ENCODE data around the gene TMEM53. TPM values are rescaled to one million over a fixed set of nuclear protein-coding genes. Genes with fewer than 3 reads are reported as not detected.

TMEM53 gene
- total RNA-seq, 1 donor from 2014 or later = 6.3 TPM

DNA sequence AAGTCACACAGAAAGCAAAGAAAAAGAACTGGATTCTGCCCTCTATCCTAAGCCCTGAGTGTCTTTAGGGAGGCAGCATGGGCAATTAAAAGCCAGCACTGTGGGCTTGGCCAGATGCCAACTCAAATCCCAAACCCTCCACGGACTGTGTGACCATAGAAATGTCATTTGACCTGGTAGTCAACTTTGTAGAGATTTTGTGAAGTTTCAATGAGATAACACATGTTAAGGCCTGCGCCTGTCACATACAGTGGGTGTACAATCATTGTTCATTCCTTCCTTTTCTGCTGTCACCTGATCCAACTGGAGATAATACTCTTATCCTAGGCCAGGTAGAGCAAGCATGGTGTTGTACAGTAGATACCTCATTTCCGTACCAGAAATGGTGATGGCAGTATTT lies 54.2 kb downstream of the TMEM53 start:
- TF ChIP-seq, protein P1, sequence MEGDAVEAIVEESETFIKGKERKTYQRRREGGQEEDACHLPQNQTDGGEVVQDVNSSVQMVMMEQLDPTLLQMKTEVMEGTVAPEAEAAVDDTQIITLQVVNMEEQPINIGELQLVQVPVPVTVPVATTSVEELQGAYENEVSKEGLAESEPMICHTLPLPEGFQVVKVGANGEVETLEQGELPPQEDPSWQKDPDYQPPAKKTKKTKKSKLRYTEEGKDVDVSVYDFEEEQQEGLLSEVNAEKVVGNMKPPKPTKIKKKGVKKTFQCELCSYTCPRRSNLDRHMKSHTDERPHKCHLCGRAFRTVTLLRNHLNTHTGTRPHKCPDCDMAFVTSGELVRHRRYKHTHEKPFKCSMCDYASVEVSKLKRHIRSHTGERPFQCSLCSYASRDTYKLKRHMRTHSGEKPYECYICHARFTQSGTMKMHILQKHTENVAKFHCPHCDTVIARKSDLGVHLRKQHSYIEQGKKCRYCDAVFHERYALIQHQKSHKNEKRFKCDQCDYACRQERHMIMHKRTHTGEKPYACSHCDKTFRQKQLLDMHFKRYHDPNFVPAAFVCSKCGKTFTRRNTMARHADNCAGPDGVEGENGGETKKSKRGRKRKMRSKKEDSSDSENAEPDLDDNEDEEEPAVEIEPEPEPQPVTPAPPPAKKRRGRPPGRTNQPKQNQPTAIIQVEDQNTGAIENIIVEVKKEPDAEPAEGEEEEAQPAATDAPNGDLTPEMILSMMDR (conservative IDR thresholded peaks at IDR 0.05; ENCODE audit: low read depth, low read length) = no peak
- no peak overlapping the region for H3K4me3 ChIP-seq (ENCODE audit: low read depth, low read length)
- DNase-seq (ENCODE audit: low read depth) = no peak

DNA sequence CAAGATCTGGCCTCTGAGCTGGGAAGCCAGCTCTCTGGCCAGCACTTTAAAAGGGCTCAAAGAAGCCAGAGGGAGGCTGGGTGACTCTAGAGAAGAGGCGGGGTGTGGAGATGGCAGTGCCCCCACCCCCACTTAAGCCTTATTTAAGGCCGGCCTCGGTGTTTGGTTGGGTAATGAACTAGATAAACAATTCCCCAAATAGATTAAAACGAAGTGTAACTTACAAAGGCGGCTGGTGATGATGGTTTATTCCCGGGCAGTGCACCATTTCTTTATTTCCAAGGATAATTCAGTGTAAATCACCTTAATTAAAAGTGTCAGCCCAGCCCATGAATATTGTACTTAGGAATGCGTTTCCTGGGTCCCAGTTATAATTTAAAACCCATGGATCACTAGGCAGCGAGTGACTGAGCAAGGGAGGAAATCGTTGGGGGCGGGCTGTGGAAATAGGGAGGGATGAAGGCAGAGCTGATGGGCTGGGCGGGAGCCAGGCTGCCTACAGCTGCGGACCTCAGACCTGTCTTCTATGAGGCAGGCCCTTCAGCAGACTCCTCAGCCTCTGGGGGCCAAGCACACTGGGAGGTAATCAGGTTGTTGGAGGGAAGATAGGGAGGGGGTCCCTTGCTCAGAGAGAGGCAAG lies 54.9 kb downstream of the TMEM53 start:
- H3K4me3 ChIP-seq (ENCODE audit: low read depth, low read length) = peak overlapping the region; percentile 28
- DNase-seq (ENCODE audit: low read depth) = no peak

DNA sequence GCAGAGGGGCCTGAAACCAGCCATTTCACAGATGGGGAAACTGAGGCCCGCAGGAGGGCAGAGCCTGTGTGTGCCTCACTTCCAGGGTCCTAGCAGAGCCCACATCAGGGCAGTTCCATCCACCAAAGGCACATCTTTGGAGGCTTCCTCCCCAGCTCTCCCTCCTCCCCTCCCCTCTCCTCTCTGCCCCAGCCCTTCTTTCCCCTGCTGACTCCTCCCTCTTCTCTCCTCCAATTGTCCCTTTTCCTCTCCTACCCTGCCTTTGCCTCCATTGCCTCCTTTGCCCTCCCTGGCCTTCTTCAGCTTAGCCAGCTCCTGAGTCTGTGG lies 56.6 kb downstream of the TMEM53 start:
- H3K4me3 ChIP-seq (ENCODE audit: low read depth, low read length) = peak overlapping the region; percentile 63
- no peak for DNase-seq (ENCODE audit: low read depth)
- TF ChIP-seq, protein P1 (conservative IDR thresholded peaks at IDR 0.05; ENCODE audit: low read depth, low read length) = no peak

More for the DNA sequence above, 54.9 kb downstream of the TMEM53 start:
- TF ChIP-seq, protein P1 (conservative IDR thresholded peaks at IDR 0.05; ENCODE audit: low read depth, low read length) = no peak

DNA sequence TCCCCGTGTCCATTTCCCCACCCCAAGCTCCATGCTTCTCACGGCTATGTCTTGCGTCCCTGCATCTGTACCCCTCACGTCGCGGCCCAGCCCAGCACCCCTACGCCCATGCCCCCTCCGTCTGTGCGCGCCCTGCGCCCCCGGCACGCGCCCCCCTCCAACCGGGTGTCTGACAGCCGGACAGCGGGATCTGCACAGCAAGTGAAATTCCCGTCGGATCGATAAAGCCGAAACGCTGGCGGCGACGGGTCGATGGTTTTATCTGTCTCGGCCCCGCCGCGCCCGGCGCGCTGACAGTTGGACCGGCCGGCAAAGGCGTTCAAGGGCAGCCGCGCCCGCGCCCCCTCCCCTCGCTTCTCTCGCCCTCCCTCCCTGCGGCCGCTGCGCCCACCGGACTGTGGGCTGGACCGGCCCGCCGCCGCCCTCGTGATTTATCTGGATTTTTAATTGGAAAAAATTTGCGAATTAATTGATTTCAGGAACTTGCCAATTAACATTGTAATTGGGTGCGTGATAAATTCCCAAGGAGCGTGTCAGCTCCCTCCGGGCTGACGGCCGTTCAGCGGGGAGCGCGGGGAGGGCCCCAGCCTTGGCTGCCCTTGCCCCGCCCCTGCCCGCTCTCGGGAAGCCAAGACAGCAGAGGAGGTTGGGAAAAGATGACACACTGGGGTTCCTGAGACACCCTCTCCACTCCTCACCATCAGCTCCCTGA lies 57.1 kb downstream of the TMEM53 start:
- peak overlapping the region; percentile 63 for H3K4me3 ChIP-seq (ENCODE audit: low read depth, low read length)
- DNase-seq (ENCODE audit: low read depth) = no peak
- TF ChIP-seq, protein P1 (conservative IDR thresholded peaks at IDR 0.05; ENCODE audit: low read depth, low read length) = no peak

DNA sequence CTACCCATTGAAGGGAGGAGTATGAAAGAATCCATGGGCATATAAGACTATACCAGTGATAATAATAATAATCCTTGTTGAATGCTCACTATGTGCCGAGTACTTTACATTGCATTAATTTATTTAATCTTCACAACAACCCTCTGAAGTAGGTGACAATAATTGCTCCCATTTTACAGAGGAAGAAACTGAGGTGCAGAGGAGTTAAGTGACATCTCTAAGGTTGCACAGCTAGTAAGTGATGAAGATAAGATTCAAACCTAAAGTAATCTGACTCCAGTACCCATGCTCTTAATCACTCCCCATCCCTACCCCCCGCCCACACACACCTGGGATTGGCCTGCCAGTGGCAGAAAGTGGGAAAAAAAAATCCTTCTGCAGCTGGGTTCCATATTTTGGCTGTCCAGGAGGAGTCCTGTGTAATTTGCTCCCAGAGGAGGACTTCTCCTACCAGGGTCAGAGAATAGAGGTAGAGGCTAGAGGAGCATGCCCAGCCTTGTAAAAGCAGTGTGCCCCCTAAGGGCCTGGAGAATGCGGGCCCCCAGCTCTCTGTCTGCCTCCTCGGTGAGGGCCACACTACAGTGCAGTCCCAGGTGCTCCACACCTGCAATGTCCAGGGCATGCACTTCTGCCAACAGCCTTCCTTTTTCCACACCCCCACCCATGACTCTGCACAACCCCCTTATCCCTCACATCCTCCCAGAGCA lies 57.8 kb downstream of the TMEM53 start:
- H3K4me3 ChIP-seq (ENCODE audit: low read depth, low read length) = peak overlapping the region; percentile 63
- TF ChIP-seq, protein P1 (conservative IDR thresholded peaks at IDR 0.05; ENCODE audit: low read depth, low read length) = no peak
- no peak for DNase-seq (ENCODE audit: low read depth)

DNA sequence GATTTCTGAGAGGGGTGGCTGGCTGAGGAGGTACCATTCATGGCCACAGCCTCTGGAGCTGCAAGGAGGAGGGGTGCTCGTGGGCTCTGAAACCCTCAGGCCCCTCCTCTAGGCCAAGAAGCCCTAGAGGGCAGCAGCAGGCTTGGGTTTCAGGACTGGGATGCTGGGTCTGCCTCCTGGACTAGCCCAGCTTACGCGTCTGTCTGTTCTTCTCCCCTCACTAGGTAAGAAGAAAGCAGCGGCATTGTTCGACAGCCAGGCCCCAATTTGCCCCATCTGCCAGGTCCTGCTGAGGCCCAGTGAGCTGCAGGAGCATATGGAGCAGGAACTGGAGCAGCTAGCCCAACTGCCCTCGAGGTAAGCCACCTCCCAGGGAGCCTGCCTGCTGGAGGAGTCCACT lies 60.3 kb downstream of the TMEM53 start:
- H3K4me3 ChIP-seq (ENCODE audit: low read depth, low read length) = no peak overlapping the region
- DNase-seq (ENCODE audit: low read depth) = no peak
- TF ChIP-seq, protein P1 (conservative IDR thresholded peaks at IDR 0.05; ENCODE audit: low read depth, low read length) = no peak
